Esophagus (tissue), 2 donors: ENCODE results near the gene MOSPD3. TPM values are rescaled to one million over a fixed set of nuclear protein-coding genes. Genes with fewer than 3 reads are reported as not detected.

Experiments
- H3K27ac ChIP-seq, 2 donors: one replicate each; pipeline ENCODE4 v1.5.1; 2013; ENCODE audit warnings: low read depth in 2 of 2, mild to moderate bottlenecking in 2 of 2, inconsistent platforms in 1 of 2, low read length in 1 of 2, moderate library complexity in 1 of 2
- H3K27me3 ChIP-seq, 2 donors: one replicate each; pipeline ENCODE4 v1.6.1; 2013; ENCODE audit warnings: low read length in 2 of 2, control low read depth in 1 of 2, mild to moderate bottlenecking in 1 of 2; ENCODE audit not compliant: insufficient read depth in 2 of 2, control insufficient read depth in 1 of 2
- H3K36me3 ChIP-seq, 2 donors: one replicate each; pipeline ENCODE4 v1.6.1; 2013; ENCODE audit warnings: low read length in 1 of 2; ENCODE audit not compliant: control insufficient read depth in 2 of 2, insufficient read depth in 2 of 2
- H3K4me1 ChIP-seq, 2 donors: one replicate each; pipeline ENCODE4 v1.6.1; 2013; ENCODE audit warnings: low read length in 1 of 2; ENCODE audit not compliant: control insufficient read depth in 2 of 2, insufficient read depth in 2 of 2
- H3K4me3 ChIP-seq, 2 donors: one replicate each; pipeline ENCODE4 v1.5.1; 2013; ENCODE audit warnings: low read length in 2 of 2, mild to moderate bottlenecking in 2 of 2, low read depth in 1 of 2, moderate library complexity in 1 of 2
- H3K9me3 ChIP-seq, 2 donors: one replicate each; pipeline ENCODE4 v1.6.1; 2013; ENCODE audit warnings: mild to moderate bottlenecking in 2 of 2, low read depth in 1 of 2, low read length in 1 of 2, moderate library complexity in 1 of 2; ENCODE audit not compliant: control insufficient read depth in 2 of 2, insufficient read depth in 1 of 2
- WGBS, 2 donors: extraction: QIAGEN DNeasy Blood & Tissue Kit; methylation state at CpG; one replicate each; pipeline ENCODE4 v1.1.7; 2013; 5-methylcytosine and 5-hydroxymethylcytosine counted together
- polyA plus RNA-seq, 2 donors: library from polyadenylated mRNA; stranded (reverse); fragments of 200-250 nt; gene quantifications; one replicate each; pipeline ENCODE4 v1.2.3, GENCODE V29; 2013
- donor health status: healthy with polysubstance abuse.
- donor health status: Bipolar disorder and iron deficiency.

Gene MOSPD3
- polyA plus RNA-seq, 2 donors, result 15.5 to 18.4 TPM

DNA sequence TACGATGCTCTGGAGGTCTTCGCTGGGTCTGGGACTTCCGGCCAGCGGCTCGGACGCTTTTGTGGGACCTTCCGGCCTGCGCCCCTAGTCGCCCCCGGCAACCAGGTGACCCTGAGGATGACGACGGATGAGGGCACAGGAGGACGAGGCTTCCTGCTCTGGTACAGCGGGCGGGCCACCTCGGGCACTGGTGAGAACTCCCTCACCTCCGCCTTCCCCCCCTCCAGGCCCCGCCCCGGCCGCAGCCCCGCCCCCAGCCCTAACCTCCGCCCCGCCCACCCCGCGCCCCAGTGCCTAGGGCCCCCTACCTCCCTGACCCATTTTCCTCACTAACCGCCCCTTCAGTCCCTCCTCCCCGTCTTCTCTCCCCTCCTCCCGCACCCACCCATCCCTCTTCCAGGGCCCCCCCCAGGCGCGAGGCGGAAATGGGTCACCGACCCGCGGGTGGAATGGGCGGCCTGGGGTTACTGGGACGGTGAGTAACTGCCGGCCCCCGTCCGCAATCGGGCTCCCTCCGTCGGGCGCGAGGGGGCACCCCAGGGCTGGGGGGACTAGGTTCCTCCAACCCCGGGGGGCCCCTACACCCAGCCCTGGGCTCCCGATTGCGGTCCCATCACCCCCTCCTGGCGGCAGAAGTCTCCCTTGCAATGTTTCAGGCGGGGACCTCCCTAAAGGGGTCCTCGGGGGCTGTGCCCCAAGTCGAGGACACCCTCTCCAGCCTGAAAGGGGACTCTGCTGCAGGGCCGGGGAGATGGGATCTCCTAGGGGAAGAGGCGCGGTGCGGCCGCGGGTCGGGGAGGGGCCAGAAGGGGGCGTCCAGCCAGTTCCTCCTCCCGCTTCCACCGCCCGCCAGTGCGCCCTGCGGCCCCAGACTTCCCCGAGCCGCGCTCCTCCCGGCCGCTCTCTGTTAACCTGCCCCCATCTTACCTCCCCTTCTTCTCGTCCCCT lies 8.0 kb upstream of the MOSPD3 start:
- H3K4me3 ChIP-seq, result peak overlapping the region; percentile 46 to 50
- H3K9me3 ChIP-seq, result no peaks in the 10 kb centered on the region
- H3K36me3 ChIP-seq, result no peaks in the 10 kb centered on the region
- no peaks in the 10 kb centered on the region for H3K27me3 ChIP-seq
- H3K4me1 ChIP-seq, result no peaks in the 10 kb centered on the region
- H3K27ac ChIP-seq, result peak overlapping the region; percentile 65 to 73
- WGBS, 2 donors, result 1 to 2% methylated on average over 33 to 70 of the region's 70 CpGs

DNA sequence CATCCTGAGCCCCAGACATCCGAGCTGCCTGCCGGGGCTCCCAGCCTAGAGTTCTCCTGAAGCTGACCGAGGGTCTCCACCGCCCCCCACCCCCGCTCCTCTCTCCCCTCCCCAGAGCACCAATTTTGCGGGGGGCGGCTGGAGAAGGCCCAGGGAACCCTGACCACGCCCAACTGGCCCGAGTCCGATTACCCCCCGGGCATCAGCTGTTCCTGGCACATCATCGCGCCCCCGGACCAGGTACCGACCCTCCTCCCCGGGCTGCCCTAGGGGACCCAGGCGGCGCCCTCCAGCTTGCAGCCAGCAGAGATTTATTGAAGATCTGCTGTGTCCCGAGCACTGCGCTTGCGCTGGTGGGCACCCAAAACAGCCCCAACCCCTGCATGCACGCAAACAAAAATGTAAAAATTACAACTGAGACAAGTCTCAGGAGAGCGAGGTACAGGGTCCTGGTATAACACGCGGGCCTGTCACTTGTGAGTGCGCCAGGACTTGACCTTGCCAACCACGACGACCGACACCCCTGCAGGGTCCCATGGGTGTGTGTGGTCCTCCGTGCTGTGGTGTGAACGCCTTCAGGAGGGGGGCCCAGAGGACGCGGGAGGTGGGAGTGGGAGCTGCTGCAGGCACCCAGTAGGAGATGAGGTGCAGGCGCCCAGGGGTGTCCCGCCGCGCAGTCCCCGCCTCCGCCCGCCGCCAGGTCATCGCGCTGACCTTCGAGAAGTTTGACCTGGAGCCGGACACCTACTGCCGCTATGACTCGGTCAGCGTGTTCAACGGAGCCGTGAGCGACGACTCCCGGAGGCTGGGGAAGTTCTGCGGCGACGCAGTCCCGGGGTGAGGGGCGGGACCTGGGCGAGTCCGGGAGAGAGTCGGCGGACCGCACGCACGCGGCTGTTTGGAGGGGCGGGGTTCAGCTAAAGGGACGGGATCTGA lies 7.1 kb upstream of the MOSPD3 start:
- Histone ChIP-seq H3K9me3 (no peaks in the 10 kb centered on the region), H3K4me3 (peak overlapping the region; percentile 46 to 50), H3K36me3 (no peaks in the 10 kb centered on the region), H3K4me1 (no peaks in the 10 kb centered on the region), H3K27me3 (no peaks in the 10 kb centered on the region), H3K27ac (peak overlapping the region; percentile 13 to 65)
- 12 to 17% methylated on average over 68 of the region's 68 CpGs for WGBS, 2 donors

DNA sequence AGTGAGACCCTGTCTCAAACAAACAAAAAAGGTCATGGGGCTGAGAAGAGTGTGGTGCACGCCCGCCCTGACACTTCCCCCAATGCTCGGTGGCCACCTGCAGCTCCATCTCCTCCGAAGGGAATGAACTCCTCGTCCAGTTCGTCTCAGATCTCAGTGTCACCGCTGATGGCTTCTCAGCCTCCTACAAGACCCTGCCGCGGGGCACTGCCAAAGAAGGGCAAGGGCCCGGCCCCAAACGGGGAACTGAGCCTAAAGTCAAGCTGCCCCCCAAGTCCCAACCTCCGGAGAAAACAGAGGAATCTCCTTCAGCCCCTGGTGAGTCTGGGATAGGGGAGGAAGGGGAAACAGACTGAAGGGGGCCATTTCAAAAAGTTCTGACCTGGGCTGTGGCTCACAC lies 6.0 kb upstream of the MOSPD3 start:
- no peak overlapping the region for H3K27ac ChIP-seq
- no peaks in the 10 kb centered on the region for H3K9me3 ChIP-seq
- H3K27me3 ChIP-seq, result no peaks in the 10 kb centered on the region
- H3K4me1 ChIP-seq, result no peaks in the 10 kb centered on the region
- H3K4me3 ChIP-seq, result no peak overlapping the region
- no peaks in the 10 kb centered on the region for H3K36me3 ChIP-seq
- WGBS, 2 donors, result 93 to 95% methylated on average over 12 of the region's 12 CpGs

DNA sequence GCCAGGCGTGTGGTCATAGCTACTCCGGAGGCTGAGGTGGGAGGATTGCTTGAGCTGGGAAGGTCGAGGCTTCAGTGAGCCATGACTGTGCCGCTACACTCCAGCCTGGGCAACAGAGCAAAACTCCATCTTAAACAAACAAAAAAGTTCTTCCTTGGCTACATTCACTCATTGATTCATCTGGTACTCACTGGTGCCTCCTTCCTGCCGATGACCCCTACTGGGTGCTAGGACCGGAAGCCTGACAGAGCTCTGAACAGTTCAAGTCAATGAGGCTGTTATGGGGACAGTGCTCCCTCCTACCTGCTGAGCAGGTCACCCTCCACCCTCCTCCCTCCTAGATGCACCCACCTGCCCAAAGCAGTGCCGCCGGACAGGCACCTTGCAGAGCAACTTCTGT lies 5.2 kb upstream of the MOSPD3 start:
- 83 to 92% methylated on average over 8 of the region's 8 CpGs for WGBS, 2 donors
- Histone ChIP-seq H3K9me3 (no peaks in the 10 kb centered on the region), H3K4me3 (no peak overlapping the region), H3K27ac (no peak overlapping the region), H3K4me1 (no peaks in the 10 kb centered on the region), H3K27me3 (no peaks in the 10 kb centered on the region), H3K36me3 (no peaks in the 10 kb centered on the region)

DNA sequence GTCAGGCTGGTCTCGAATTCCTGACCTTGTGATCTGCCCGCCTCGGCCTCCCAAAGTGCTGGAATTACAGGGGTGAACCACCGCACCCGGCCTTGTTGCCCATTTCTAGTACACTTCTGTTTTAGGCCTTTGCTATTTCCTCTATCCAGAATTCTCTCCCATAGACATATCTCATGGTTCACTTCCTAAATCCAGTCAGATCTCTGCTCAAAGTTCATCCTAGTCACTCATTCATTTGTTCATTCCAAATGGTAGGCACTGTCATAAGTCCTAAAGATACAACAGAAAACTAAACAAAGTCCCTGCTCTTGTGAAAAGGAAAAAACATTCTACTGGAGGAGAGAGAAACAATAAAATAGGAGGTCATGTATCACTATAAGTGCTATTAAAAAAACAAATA lies 2.4 kb upstream of the MOSPD3 start:
- Histone ChIP-seq H3K4me1 (peaks cover 0 to 6% of the 10 kb centered on the region in 2 donors), H3K27me3 (no peaks in the 10 kb centered on the region), H3K9me3 (no peaks in the 10 kb centered on the region), H3K4me3 (no peak overlapping the region), H3K27ac (no peak overlapping the region), H3K36me3 (peaks cover 0 to 3% of the 10 kb centered on the region in 2 donors)
- 86 to 93% methylated on average over 5 of the region's 5 CpGs for WGBS, 2 donors

DNA sequence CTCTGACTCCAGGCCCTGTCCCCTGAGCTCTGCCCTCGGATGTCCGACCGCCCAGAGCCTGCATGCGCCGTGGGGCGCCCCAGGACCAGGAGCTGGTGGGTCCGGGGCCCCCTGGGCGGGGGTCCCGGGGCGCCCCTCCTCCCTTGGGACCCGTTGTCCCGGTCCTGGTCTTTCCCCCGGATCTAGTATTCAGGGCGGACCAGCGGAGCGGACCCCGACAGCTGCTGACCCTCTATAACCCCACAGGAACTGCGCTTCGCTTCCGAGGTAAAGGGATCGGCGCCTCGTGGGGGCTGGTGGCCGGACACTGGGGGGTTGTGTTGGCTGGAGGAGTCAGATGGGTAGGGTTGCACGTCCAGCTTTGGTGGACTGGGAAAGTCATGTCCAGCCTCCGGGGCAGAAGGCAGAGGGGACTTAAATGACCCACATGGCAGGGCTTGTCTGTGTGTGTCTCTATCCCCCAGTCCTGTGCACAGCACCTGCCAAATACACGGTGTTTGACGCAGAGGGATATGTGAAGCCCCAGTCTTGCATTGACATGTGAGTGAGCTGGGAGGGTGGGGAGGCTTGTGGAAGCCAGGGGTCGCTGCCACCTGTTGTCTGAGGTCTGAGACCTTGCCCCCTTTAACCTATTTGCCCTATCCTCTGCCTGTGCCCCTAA lies 520 bp downstream of the MOSPD3 start:
- peaks cover 0 to 3% of the 10 kb centered on the region in 2 donors for H3K36me3 ChIP-seq
- H3K4me3 ChIP-seq, result peak overlapping the region; percentile 63 to 69
- H3K27ac ChIP-seq, result peak overlapping the region; percentile 95 to 100
- WGBS, 2 donors, result 4% methylated on average over 25 to 29 of the region's 29 CpGs
- peaks cover 0 to 6% of the 10 kb centered on the region in 2 donors for H3K4me1 ChIP-seq
- no peaks in the 10 kb centered on the region for H3K9me3 ChIP-seq
- H3K27me3 ChIP-seq, result no peaks in the 10 kb centered on the region

DNA sequence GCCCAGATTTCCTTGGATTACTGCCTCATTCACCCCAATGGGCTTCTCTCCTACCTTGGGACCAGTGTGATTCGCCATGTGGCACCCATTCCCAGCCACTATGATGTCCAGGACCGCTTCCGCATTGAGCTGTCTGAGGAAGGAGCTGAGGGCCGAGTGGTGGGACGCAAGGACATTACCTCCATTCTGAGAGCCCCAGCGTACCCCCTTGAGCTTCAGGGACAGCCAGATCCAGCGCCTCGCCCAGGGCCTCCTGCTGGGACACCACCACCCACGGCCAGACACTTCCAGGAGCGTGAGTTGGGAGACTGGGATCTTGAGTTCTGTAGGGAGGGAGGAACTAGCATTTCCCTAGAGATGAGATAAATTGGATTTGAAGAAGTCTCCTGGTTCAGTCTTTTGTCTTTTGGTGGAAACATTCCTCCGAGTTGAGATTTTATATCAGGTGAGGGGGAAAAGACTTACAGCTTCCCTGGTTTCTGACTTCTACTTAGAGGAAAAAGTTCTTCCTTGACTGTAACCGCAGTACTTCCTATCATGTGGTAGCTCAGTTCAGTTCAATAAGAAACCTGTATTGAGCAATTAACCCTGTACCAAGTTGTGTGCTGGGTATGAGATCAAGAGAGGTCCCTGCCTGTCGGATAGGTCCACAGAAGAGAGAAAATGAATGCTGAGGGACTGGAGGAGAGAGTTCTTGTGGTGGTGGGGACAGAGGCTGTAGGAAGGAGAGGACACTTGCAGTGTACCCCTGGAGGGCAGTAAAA lies 1.3 kb downstream of the MOSPD3 start:
- H3K27me3 ChIP-seq, result no peaks in the 10 kb centered on the region
- H3K9me3 ChIP-seq, result no peaks in the 10 kb centered on the region
- H3K27ac ChIP-seq, result peak overlapping the region in 1 of 2 donors; percentile 18
- H3K36me3 ChIP-seq, result peaks cover 0 to 3% of the 10 kb centered on the region in 2 donors
- WGBS, 2 donors, result 85 to 88% methylated on average over 13 of the region's 13 CpGs
- no peak overlapping the region for H3K4me3 ChIP-seq
- H3K4me1 ChIP-seq, result peaks cover 0 to 6% of the 10 kb centered on the region in 2 donors

DNA sequence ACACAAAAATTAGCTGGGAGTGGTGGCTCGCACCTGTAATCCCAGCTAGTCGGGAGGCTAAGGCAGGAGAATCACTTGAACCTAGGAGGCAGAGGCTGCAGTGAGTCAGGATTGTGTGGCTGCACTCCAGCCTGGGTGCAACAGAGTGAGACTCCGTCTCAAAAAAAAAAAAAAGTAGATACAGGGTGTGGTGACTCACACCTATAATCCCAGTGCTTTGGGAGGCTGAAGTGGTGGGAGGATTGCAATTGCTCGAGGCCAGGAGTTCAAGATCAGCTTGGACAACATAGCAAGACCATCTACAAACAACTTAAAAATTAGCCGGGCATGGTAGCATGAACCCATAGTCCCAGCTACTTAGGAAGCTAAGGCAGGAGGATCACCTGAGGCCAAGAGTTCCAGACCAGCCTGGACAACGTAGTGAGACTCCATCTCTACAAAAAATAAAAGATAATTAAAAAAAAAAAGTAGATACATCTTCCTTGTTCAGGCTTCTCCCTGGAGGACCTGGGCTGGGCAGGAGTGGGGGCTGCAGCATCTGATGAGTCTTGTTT lies 2.0 kb downstream of the MOSPD3 start:
- H3K9me3 ChIP-seq, result no peaks in the 10 kb centered on the region
- no peak overlapping the region for H3K4me3 ChIP-seq
- H3K27me3 ChIP-seq, result no peaks in the 10 kb centered on the region
- WGBS, 2 donors, result 72 to 79% methylated on average over 6 of the region's 6 CpGs
- peaks cover 0 to 6% of the 10 kb centered on the region in 2 donors for H3K4me1 ChIP-seq
- no peak overlapping the region for H3K27ac ChIP-seq
- H3K36me3 ChIP-seq, result peaks cover 0 to 3% of the 10 kb centered on the region in 2 donors
